Cortex of kidney (tissue), 1 donor: ENCODE results near the gene TACR1.
"Not testable (repeated sequence)": the region's sequence is repeated elsewhere in the genome, so short reads cannot be mapped to it uniquely, and the experiment has no call there.

ENCODE experiments used
- DNase-seq: peaks from one replicate; lab custom pipeline; 2025; lab: John Stamatoyannopoulos, UW

Gene TACR1

DNA sequence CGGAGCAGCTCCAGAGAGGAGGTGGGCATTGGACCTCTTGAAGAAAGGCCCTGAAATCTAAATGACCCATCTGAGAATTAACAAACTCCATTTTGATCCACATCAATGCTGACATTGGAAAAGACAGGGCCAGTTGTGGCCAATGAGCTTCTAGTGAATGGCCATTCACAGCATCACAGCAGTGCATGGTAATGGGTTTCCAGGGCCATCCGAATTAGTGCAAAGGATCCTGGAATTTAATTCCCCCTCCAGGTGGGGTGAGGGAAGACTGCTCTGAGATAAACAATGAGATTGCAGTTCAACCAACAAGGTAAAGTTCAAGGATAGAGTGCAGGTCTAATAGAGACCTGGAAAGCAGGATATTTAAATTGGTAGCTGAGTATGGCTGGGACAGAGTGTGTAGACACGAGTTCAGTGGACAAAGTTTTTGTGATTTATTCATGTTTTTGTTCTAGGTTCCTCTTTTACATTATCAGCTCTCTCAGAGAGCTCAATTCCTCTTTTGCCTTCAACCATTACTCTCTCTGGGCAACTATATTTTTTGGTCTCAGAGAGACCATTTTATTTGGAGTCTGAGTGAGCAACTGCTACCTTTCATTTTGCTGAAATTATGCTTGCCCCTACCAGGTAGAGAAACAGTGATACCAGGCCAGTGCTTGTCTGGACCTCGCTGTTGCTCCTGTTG, 5.0 kb downstream of the TACR1 start:
- no peak for DNase-seq

DNA sequence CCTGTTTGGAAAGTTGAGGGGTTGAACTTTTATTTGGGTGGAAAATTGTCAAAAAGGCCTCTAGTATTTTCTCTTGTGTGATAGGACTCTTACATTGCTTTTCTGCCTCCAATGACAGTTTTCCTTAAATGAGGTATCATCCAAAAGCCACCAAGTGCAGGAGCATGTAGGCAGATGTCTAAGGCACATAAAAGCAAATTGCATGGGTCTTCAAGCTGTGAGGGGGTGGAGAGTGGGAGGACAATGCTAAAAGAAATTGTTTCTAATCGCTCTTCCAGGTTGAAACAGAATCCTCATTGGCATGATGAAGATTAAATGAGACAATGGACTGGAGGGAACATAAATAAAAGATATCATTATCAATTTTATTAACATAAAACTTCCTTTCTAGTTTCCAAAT, 6.8 kb downstream of the TACR1 start:
- no peak for DNase-seq

DNA sequence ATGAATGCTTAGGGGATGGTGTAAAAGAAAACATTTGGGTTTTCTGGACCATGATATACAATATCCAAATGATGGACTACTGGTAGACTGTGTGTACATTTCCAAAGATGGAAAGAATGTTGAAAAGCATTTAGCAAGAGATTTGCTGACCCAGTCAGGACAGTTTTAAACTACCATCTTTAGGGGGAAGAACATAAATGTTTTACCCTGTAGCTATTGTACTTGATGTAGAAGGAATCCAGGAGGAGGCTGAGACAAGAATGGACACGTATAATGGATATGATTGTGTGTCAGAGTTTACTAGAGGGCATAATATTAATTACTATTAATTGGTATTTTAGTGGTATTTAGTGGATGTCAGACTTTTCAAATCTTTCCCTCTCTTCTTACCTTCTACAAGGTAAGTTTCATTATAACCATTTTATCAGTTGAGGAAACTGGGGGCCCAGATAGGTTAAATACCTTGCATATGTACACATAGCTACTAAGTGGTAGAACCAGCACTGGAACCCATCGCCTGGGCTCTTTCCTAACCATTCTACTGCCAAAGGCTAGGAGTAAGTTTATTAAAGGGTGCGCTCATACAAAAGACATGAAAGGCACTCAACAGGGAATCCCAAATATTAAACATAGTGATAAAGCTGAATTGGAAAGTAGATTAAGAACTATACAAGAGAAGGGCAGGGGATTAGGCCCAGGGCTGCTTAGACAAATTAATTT, 8.9 kb downstream of the TACR1 start:
- no peak for DNase-seq

DNA sequence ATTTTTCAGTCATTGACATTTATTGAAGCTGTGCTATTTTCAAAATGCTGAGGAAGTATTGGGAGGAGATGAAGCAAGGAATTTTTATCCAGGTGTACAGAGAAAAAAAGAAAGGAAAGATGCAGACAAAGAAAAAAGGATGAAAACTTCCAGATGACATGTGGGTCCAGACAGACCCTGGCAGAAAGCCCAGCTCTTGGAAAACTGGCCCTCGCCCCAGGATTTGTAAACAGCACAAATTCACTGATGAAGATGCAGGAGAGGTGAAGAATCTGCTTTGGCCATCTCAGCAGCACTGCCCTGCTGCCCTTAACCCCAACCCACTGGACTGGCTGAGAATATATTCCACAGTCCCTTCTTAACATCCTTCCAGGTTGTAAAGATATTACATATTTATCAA, 12.5 kb downstream of the TACR1 start:
- DNase-seq, result no peak

DNA sequence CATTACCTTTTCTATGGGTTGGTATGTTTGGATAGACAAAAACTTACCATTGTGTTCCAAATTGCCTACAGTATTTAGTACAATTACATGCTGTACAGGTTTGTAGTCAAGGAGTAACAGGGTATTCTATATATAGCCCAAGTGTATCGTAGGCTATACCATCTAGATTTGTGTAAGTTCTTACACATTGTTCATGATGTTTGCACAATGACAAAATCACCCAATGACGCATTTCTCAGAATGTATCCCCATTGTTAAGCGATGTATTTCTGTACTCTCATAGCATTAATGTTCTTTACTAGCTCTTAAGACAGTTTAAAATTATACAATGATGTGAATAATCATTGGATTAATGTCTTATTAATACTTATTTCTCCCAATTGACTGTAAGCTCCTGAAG, 16.7 kb downstream of the TACR1 start:
- no peak for DNase-seq

DNA sequence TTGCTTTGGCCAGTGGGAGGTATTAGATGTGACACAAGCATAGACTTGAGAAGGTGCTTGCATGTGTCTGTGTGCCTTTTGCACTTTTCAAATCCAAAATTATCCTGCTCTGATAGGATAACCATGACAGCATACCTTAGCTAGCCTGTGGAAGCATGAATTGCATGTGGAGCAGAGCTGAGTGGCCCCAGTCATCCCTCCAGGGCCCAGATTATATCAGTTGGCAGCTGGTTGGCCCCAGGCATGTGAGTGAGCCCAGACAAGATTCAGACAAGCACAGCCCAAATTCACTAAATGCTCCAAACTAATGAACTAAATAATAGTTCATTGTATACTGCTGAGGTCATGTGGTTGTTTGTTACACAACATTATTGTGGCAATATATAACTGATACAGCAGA, 18.8 kb downstream of the TACR1 start:
- DNase-seq, result no peak

DNA sequence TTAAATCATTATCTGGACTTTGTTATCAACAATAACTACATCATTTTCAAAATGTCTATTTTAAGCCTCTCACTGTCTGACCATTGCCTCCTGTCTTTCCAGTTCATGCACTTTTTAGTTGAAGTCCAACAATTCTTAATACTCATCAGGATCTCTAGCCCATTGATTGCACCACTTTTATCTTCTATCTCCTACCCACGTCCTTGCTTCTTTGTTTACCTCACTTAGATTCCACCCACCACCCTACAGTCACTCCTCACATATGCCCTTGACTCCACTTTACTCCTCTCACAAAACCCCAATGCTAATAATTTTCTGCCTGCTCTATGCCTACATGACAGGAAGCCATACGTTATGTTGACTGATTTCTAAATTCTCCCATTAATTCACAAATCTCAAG, 21.9 kb downstream of the TACR1 start:
- DNase-seq, result no peak

DNA sequence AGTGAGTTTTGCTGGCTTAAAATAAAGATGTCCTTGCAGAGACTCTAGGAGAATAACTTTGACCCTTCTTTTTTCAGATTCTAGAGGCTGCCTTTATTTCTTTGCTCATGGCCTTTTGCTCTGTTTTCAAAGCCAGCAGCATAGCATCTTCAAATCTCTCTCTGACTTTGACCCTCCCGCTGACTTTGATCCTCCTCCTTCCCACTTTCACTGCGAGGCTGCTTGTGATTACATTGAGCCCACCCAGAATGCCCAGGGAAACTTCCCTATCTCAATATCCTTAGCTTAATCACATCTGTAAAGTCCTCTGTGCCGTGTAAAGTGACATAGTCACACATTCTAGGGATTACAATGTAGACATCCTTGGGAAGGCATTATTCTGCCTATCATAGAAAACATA, 23.9 kb downstream of the TACR1 start:
- no peak for DNase-seq

DNA sequence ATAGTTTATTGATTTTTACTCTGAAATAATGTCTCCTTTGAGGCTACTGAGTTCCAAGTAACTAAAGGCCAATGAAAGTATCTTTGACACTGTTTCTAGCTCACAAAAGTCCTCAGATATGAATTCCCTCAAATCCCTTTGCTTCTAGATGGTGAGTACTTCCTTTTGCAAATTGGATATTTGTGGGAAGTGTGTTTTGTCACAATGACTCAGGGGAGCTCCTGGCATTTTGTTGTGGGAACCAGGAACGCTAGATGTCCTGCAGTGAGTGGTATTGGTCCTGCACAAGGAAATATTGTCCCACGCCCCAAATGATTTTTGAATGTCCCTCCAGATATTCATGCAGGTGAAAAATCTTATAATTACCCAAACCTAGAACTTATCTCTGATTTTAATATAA, 24.3 kb downstream of the TACR1 start:
- DNase-seq, result no peak

DNA sequence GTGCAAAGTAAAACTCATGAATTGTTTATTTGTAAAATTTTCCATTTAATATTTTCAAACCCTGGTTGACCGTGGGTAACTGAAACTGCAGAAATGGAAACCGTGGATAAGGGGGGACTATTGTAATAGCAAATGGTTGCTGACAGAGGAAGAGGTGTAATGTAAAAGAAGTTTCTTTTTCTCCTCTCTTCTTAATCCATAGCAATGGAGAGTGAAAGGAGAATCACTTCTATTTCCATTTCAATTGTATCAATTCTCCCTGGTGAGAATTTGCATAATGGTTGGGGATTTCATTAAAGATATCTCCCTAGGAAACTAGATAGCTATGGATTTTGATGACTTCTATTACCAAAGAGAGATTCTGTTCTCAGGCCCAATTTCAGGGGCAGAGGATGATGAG, 24.8 kb downstream of the TACR1 start:
- DNase-seq, result no peak

DNA sequence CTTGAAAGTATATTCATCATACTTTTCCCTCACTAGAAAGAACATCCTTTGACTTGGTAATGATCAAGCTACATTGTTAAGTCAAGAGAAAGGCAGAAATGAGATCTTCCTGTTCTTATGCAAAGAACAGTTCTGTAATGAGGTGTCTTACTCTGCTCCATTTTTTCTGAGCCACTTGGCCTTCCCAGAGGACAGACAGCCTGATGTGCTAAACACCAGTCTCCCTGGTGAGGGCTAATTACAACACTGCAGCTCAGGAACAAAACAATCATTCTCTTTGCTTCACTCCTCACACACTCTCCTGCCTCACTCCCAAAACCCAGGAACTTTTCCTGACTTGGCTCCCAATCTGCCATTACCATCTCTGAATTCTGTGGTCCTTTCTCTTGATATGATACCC, 25.6 kb downstream of the TACR1 start:
- no peak for DNase-seq

DNA sequence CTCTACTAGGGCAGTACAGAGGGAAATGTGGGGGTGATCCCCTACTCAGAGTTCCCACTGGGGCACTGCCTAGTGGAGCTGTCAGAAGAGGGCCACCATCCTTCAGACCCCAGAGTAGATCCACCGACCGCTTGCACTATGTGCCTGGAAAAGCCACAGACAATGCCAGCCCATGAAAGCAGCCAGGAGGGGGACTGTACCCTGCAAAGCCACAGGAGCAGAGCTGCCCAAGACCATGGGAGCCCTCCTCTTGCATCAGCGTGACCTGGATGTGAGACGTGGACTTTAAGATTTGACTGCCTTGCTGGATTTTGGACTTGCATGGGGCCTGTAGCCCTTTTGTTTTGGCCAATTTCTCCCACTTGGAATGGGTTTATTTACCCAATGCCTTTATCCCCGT, 27.9 kb downstream of the TACR1 start:
- not testable (repeated sequence) for DNase-seq

DNA sequence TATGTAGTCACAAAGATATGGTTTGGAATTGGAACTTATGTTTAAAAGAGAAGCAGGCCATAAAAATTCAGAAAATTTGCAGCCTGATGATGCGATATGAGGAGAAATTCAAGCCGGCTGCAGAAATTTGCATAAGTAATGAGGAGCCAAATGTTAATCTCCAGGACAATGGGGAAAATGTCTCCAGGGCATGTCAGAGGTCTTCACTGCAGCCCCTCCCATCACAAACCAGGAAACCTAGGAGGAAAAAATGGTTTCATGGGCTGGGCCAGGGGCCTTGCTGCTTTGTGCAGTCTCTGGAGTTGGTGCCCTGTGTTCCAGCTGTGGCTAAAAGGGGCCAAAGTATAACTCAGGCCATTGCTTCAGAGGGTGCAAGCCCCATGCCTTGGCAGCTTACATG, 28.4 kb downstream of the TACR1 start:
- DNase-seq, result no peak

DNA sequence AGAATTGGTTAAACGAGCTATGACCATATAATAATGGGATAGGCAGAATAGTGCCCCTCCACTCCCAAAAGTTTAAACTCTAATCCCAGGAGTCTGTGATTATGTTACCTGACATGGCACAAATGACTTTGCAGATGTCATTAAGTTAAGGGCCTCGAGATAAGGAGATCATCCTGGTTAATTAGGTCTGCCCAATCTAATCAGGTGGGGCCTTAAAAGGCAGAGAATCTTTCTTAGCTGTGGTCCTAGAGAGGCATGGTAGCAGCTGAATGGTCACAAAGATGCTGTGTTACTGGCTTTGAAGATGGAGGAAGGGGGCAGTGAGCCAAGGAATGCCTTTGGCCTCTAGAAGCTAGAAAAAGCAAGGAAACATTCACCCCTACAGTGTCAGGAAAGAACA, 31.1 kb downstream of the TACR1 start:
- DNase-seq, result no peak

DNA sequence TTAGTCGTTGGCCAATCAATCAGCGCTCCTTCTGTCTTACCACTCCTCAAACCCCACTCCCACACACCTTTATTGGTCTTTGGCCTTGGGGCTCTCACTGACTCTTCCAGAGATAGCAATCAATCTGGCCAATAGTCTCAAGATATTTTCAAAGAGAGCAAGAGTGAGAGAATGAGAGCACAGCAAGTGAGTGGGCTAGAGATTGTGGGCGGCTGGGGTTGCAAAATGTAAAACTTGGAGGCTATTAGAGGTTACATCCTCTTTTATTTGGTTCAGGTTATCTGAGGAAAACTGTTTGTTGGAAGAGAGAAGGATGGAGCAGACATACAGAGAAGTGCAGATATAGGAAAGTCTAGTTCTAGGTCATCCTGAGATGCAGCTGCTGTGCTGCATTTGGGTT, 32.8 kb downstream of the TACR1 start:
- DNase-seq, result no peak

DNA sequence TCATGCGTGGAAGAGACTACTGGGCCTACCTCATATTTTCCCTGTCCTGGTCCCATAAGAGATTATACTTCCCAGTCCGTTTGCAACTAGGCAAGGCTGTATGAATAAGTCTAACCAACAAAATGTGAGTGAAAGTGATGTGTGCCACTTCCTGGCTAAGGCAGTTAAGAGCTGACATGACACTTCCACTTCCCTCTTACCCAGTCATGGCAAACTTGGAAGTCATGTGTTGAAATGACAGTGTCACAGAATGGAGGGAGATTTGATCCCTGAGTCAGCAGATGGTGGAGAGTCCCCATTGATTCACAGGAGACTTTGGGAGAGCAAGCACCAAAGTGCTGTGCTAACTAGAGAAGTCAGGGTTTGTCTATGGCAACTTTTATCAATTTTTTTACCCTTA, 36.4 kb downstream of the TACR1 start:
- DNase-seq, result no peak

DNA sequence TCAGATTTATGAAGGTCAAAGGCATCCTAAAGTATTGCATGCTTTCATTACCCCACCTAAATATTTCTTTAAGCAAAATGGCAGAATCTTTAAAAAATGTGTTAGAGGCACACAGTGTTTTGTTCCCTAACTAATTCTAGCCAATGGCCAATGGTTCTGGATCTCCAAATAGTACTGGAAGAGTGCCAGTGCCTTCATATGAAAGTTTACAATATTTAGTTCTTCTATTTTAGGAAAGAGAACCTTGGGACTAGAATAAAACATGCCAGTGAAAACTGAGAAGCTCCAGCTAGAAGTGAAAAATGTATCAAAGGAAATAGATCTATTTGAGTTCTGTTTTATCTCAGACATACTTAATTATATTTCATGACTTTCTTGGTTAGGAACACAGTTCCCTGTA, 37.1 kb downstream of the TACR1 start:
- DNase-seq, result no peak

DNA sequence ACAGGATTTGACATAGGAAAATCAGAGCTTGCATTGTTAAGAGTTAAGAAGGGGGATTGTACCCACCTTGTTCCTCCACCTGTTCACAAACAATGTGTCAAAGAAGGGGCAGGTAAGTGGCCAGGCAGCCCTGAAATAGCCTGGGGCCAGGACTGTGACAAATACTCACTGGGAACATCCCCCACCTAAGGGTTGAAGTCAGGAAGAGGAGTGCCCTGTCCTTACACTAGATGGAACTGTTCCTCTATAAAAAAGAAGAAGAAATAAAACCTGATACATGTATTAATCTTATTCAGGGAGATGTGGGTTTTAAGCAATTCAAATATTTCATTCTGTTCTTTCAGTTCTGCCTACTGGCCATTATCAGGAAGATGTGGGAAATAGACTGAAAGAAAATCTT, 41.9 kb downstream of the TACR1 start:
- no peak for DNase-seq

DNA sequence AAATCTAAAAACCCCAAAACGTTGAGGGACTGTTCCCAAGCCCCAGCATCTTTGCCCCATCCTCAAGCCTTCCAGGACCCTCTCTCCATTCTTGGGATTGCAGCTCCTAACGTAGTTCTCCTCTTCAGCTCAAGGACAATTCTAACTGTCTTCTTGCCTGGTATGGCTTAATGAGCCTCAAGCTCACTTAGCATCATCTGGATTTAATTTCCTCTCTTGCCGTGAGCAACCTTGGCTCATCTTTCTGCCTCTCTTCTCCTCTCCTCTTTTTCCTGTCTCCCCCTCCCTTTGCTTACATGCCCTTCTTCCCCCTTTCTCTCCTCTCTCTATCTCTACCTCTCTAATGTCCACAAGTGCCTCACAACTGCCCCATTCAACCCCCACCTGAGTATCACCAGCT, 44.2 kb downstream of the TACR1 start:
- no peak for DNase-seq

DNA sequence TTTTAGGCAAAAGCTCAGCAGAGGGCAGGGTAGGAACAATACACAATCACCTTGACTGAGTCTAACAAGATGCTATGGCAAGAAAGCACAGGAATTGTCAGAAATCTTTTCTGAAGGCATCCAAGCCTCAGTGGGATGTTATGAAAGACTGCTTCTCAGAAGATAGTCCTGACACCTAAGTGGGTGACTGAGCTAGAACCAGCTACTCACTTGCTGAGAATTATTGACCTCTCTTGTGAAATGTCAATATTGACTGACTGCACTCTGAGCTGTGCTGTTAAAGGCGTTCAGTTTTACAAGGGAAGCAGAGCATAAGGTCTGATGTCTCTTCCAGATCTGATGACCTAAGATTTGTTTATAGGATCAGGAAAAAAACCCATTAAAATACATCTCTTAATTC, 46.1 kb downstream of the TACR1 start:
- no peak for DNase-seq

DNA sequence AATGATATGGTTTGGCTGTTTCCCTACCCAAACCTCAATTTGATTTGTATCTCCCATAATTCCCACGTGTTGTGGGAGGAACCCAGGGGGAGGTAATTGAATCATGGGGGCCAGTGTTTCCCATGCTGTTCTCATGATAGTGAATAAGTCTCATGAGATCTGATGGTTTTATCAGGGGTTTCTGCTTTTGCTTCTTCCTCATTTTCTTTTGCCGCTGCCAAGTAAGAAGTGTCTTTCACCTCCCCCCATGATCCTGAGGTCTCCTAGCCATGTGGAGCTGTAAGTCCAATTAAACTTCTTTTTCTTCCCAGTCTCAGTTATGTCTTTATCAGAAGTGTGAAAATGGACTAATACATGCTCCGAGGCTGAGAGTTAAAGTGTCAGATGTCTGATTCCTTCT, 47.1 kb downstream of the TACR1 start:
- DNase-seq, result not testable (repeated sequence)

DNA sequence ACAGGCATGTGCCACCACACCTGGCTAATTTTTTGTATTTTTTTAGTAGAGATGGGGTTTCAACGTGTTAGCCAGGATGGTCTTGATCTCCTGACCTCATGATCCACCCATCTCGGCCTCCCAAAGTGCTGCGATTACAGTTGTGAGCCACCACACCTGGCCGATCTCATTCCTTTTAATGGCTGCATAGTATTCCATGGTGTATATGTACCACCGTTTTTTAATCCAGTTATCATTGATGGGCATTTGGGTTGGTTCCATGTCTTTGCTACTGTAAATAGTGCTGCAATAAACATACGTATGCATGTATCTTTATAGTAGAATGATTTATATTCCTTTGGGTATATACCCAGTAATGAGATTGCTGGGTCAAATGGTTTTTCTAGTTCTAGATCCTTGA, 51.4 kb downstream of the TACR1 start:
- DNase-seq, result not testable (repeated sequence)

DNA sequence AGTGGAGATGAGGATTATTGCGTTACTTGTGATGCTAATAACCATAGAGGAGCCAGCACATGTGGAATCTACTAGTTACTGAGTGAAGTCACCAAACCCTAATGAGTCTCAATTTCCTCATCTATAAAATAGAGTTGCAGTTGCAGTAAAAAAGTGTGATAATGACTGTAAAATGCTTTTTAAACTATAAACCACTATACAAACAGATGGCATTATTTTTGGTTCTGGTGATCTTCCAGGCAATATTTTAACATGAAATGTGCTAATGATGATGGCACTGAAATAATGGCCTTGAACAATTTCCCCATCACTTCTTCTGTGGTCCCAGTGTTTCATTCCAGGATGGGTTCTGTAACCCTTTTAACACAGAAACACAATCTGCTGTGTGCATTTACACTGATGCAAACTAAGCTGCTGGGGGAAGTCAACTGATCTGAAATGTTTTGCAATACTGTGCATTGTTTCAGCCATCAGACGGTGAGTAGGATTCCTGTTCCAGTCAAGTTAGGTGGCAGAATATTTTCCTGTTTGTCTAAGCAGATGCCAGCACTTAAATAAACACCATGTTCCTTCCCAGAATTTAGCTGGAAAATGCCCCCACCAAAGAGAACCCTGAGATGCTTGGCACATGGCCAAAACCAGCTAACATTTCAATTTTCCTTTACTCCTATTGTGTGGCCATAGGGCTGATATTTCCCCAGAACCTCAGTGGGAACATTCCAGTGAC, 52.6 kb downstream of the TACR1 start:
- DNase-seq, result no peak
